MCF 10A (cell line): Measurements from ENCODE around the gene DIPK1C. TPM values are rescaled to one million over a fixed set of nuclear protein-coding genes. Genes with fewer than 3 reads are reported as not detected.

Source experiments
- BruUV-seq: library from RNA; stranded (reverse); fragments of 400-500 nt; replicated peaks from 2 replicates; lab custom pipeline; 2021; lab: Mats Ljungman, UMichigan
- CTCF ChIA-PET: fragments of 300-600 bp; sonication (Branson Sonifier 250); formaldehyde crosslinking; extraction: SDS; loops from one replicate; lab custom pipeline; 2021; ENCODE audit warnings: antibody characterized with exemption, inconsistent platforms; lab: Yijun Ruan, JAX
- POLR2A ChIA-PET: fragments of 300-600, 350-650 bp; sonication (Branson Sonifier 250); formaldehyde crosslinking; extraction: SDS; loops from one replicate; lab custom pipeline; 2020; ENCODE audit warnings: antibody characterized with exemption, inconsistent platforms; lab: Yijun Ruan, JAX
- DNase-seq: peaks from one replicate; pipeline ENCODE4 v3.0.0-alpha.2; 2018; ENCODE audit not compliant: unreplicated experiment
- H3K27ac Mint-ChIP-seq: one replicate; pipeline ENCODE4 v1.8.0; 2022; ENCODE audit warnings: mild to moderate bottlenecking, low read depth, mixed read lengths; ENCODE audit not compliant: unreplicated experiment
- H3K27me3 Mint-ChIP-seq: one replicate; pipeline ENCODE4 v1.8.0; 2022; ENCODE audit warnings: mixed read lengths; ENCODE audit not compliant: insufficient read depth, unreplicated experiment
- H3K36me3 Mint-ChIP-seq: one replicate; pipeline ENCODE4 v1.8.0; 2022; ENCODE audit warnings: mild to moderate bottlenecking, moderate library complexity, mixed read lengths; ENCODE audit not compliant: insufficient read depth, unreplicated experiment
- H3K4me1 Mint-ChIP-seq: one replicate; pipeline ENCODE4 v1.8.0; 2022; ENCODE audit warnings: mixed read lengths; ENCODE audit not compliant: insufficient read depth, unreplicated experiment
- H3K4me3 Mint-ChIP-seq: one replicate; pipeline ENCODE4 v1.8.0; 2022; ENCODE audit warnings: mild to moderate bottlenecking, moderate library complexity, mixed read lengths; ENCODE audit not compliant: unreplicated experiment
- H3K9me3 Mint-ChIP-seq: one replicate; pipeline ENCODE4 v1.8.0; 2022; ENCODE audit warnings: mixed read lengths; ENCODE audit not compliant: unreplicated experiment
- CTCF ChIP-seq: fragments of 200-600 bp; IDR thresholded peaks from one replicate; pipeline ENCODE4 v1.8.0; 2022; ENCODE audit warnings: antibody characterized with exemption, mild to moderate bottlenecking; ENCODE audit not compliant: unreplicated experiment
- intact Hi-C: fragments of 100-400 bp; cut with micrococcal nuclease; formaldehyde crosslinking; loops from 2 replicates; pipeline ENCODE4 v1.14.1; 2022
- total RNA-seq: library from RNA; stranded (reverse); gene quantifications from 2 replicates; pipeline ENCODE4 v1.2.3, GENCODE V29; 2022

Gene DIPK1C
- total RNA-seq, 1 experiment from 2014 or later, result not detected

- DNase-seq, result no peak
- no peak overlapping the region for H3K4me3 Mint-ChIP-seq
- ChIA-PET POLR2A (no interaction called here), CTCF (interaction anchor here (0.6 kb wide), 1 partner anchor 245 kb away, joined by 3 read pairs; no protein-coding TSS in a partner anchor)
- TF ChIP-seq CTCF, result no peak
- no peak overlapping the region for H3K27ac Mint-ChIP-seq
- H3K9me3 Mint-ChIP-seq, result no peaks in the 10 kb centered on the region
- intact Hi-C loops, result no loop called here
- no TSS peak for BruUV-seq
- H3K27me3 Mint-ChIP-seq, result peaks cover 8% of the 10 kb centered on the region
- no peaks in the 10 kb centered on the region for H3K4me1 Mint-ChIP-seq
- no peaks in the 10 kb centered on the region for H3K36me3 Mint-ChIP-seq
Observed at GRCh38 chr18:74438091-74438490, 19.0 kb downstream of the DIPK1C start.

GRCh38 chr18:74436158-74436769 is 20.8 kb downstream of the DIPK1C start:
- intact Hi-C loops, result no loop called here
- no peaks in the 10 kb centered on the region for H3K27me3 Mint-ChIP-seq

GRCh38 chr18:74435740-74436139 is 21.4 kb downstream of the DIPK1C start:
- H3K9me3 Mint-ChIP-seq, result no peaks in the 10 kb centered on the region
- H3K4me3 Mint-ChIP-seq, result no peak overlapping the region
- ChIA-PET POLR2A (no interaction called here), CTCF (interaction anchor here (1.1 kb wide), 1 partner anchor 116 kb away, joined by 3 read pairs; no protein-coding TSS in a partner anchor)
- BruUV-seq, result no TSS peak
- H3K27ac Mint-ChIP-seq, result no peak overlapping the region
- no peaks in the 10 kb centered on the region for H3K36me3 Mint-ChIP-seq
- no peak for DNase-seq
- no peak for TF ChIP-seq CTCF
- H3K4me1 Mint-ChIP-seq, result no peaks in the 10 kb centered on the region
- no peaks in the 10 kb centered on the region for H3K27me3 Mint-ChIP-seq
- intact Hi-C loops, result no loop called here

More at GRCh38 chr18:74436158-74436769, 20.8 kb downstream of the DIPK1C start:
- Mint-ChIP-seq H3K27ac (no peak overlapping the region), H3K36me3 (no peaks in the 10 kb centered on the region), H3K4me1 (no peaks in the 10 kb centered on the region), H3K9me3 (no peaks in the 10 kb centered on the region), H3K4me3 (no peak overlapping the region)
- POLR2A ChIA-PET, result no interaction called here
- CTCF ChIA-PET, result interaction anchor here (1.1 kb wide), 1 partner anchor 115 kb away, joined by 3 read pairs; no protein-coding TSS in a partner anchor
- no TSS peak for BruUV-seq
- no peak for TF ChIP-seq CTCF
- no peak for DNase-seq

- no TSS peak for BruUV-seq
- intact Hi-C loops, result no loop called here
- no peak for TF ChIP-seq CTCF
- H3K9me3 Mint-ChIP-seq, result no peaks in the 10 kb centered on the region
- no peaks in the 10 kb centered on the region for H3K27me3 Mint-ChIP-seq
- no peaks in the 10 kb centered on the region for H3K36me3 Mint-ChIP-seq
- H3K4me3 Mint-ChIP-seq, result no peak overlapping the region
- no peak for DNase-seq
- no peak overlapping the region for H3K27ac Mint-ChIP-seq
- CTCF ChIA-PET, result no interaction called here
- H3K4me1 Mint-ChIP-seq, result no peaks in the 10 kb centered on the region
- POLR2A ChIA-PET, result interaction anchor here (1.1 kb wide), 1 partner anchor 28 kb away, joined by 4 read pairs; no protein-coding TSS in a partner anchor
Observed at GRCh38 chr18:74434466-74434865, 22.6 kb downstream of the DIPK1C start.
